Lower leg skin (tissue), 3 donors: Measurements from ENCODE around the gene TTN.

Experiments
- POLR2A ChIP-seq, 2 donors: fragments of 450-650 bp; IDR thresholded peaks; one replicate each; pipeline ENCODE4 v1.6.1; 2016 to 2017; ENCODE audit warnings: antibody characterized with exemption in 2 of 2, mild to moderate bottlenecking in 1 of 2, moderate library complexity in 1 of 2
- TF ChIP-seq, protein P1 (sequence below), 3 donors: fragments of 450-650 bp; IDR thresholded peaks; one replicate each; pipeline ENCODE4 v1.5.1; 2016; ENCODE audit warnings: antibody characterized with exemption in 3 of 3, mild to moderate bottlenecking in 3 of 3, moderate library complexity in 2 of 3

DNA sequence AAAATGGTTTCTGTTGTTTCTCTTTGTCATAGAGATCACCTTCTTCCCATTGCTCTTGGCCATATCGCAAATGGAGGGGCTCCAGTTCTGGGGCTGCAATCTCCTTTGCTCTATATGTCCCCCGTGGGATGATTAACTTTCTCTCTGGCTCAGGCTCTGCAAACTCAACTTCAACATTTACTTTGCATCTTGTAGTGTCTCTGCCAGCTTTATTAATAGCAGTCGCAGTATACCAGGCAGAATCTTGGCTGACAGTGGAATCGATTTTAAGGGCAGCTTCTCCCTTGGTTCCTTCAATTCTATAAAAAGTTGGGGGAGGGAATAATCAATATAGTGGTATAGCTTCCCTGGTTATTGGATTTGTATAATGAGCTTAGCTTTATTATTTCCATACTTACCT, 30.5 kb downstream of the TTN start:
- no peak for TF ChIP-seq POLR2A (IDR thresholded peaks at IDR 0.05)
- TF ChIP-seq, protein P1, sequence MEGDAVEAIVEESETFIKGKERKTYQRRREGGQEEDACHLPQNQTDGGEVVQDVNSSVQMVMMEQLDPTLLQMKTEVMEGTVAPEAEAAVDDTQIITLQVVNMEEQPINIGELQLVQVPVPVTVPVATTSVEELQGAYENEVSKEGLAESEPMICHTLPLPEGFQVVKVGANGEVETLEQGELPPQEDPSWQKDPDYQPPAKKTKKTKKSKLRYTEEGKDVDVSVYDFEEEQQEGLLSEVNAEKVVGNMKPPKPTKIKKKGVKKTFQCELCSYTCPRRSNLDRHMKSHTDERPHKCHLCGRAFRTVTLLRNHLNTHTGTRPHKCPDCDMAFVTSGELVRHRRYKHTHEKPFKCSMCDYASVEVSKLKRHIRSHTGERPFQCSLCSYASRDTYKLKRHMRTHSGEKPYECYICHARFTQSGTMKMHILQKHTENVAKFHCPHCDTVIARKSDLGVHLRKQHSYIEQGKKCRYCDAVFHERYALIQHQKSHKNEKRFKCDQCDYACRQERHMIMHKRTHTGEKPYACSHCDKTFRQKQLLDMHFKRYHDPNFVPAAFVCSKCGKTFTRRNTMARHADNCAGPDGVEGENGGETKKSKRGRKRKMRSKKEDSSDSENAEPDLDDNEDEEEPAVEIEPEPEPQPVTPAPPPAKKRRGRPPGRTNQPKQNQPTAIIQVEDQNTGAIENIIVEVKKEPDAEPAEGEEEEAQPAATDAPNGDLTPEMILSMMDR (IDR thresholded peaks at IDR 0.05) = no peak
